PC-3 (cell line): ENCODE data around the gene IFNL1. TPM values are rescaled to one million over a fixed set of nuclear protein-coding genes. Genes with fewer than 3 reads are reported as not detected.

Experiments used
- ATAC-seq: fragments of 200-7000 bp; cut with Tn5 transposase; 2 replicates; pipeline ENCODE4 v1.9.1; 2020; ENCODE audit warnings: mild to moderate bottlenecking, moderate library complexity
- BruUV-seq: library from RNA; stranded (reverse); fragments of 400-500 nt; replicated peaks from 2 replicates; lab custom pipeline; 2021; lab: Mats Ljungman, UMichigan
- CTCF ChIA-PET: fragments of 300-600 bp; sonication (Branson Sonifier 250); formaldehyde crosslinking; loops from one replicate; lab custom pipeline; 2022; ENCODE audit warnings: antibody characterized with exemption; lab: Charles Lee
- POLR2A ChIA-PET: fragments of 300-600 bp; sonication (Branson Sonifier 250); formaldehyde crosslinking; loops from one replicate; lab custom pipeline; 2022; ENCODE audit warnings: antibody characterized with exemption; ENCODE audit not compliant: unreplicated experiment; lab: Charles Lee
- DNase-seq: peaks from one replicate; pipeline ENCODE4 v3.0.0-alpha.2; 2015
- H2AFZ ChIP-seq: fragments of 300-600 bp; sonication (generic); 2 replicates; pipeline ENCODE4 v1.6.0; 2016; ENCODE audit warnings: antibody characterized with exemption, low read length
- H3F3A ChIP-seq: fragments of 300-600 bp; sonication (generic); one replicate; pipeline ENCODE4 v1.6.0; 2017; ENCODE audit warnings: antibody characterized with exemption, low read length, control low read depth, mild to moderate bottlenecking; ENCODE audit not compliant: unreplicated experiment
- H3K27ac ChIP-seq: fragments of 300-600 bp; sonication (generic); 2 replicates; pipeline ENCODE4 v1.5.1; 2016; ENCODE audit warnings: mild to moderate bottlenecking, low read length
- H3K27me3 ChIP-seq: fragments of 300-600 bp; sonication (generic); 2 replicates; pipeline ENCODE4 v1.6.1; 2016; ENCODE audit warnings: low read length, mixed read lengths
- H3K36me3 ChIP-seq: fragments of 300-600 bp; sonication (generic); 2 replicates; pipeline ENCODE4 v1.6.1; 2016; ENCODE audit warnings: low read depth, mixed run types, low read length, mixed read lengths
- H3K4me1 ChIP-seq: fragments of 300-600 bp; sonication (generic); 2 replicates; pipeline ENCODE4 v1.5.1; 2016; ENCODE audit warnings: low read length; ENCODE audit not compliant: insufficient read depth
- H3K4me2 ChIP-seq: fragments of 300-600 bp; sonication (generic); 2 replicates; pipeline ENCODE4 v1.6.0; 2016; ENCODE audit warnings: low read length
- H3K4me3 ChIP-seq: fragments of 300-600 bp; sonication (generic); 2 replicates; pipeline ENCODE4 v1.5.1; 2016; ENCODE audit warnings: mild to moderate bottlenecking, low read length, mixed read lengths
- H3K79me2 ChIP-seq: fragments of 300-600 bp; sonication (generic); 2 replicates; pipeline ENCODE4 v1.6.1; 2017; ENCODE audit warnings: low read length, mixed read lengths
- H3K9ac ChIP-seq: fragments of 300-600 bp; sonication (generic); 2 replicates; pipeline ENCODE4 v1.6.0; 2016; ENCODE audit warnings: mild to moderate bottlenecking, low read length
- H3K9me2 ChIP-seq: fragments of 300-600 bp; sonication (generic); replicated peaks from 2 replicates; pipeline ENCODE4 v1.6.1; 2016; ENCODE audit warnings: mixed run types, low read length, mixed read lengths
- H3K9me3 ChIP-seq: fragments of 300-600 bp; sonication (generic); 2 replicates; pipeline ENCODE4 v1.6.1; 2016; ENCODE audit warnings: low read length, mixed read lengths
- H4K20me1 ChIP-seq: fragments of 300-600 bp; sonication (generic); 2 replicates; pipeline ENCODE4 v1.6.1; 2016; ENCODE audit warnings: low read length, mixed read lengths
- EZH2 ChIP-seq: fragments of 300-600 bp; sonication (generic); IDR thresholded peaks from one replicate; pipeline ENCODE4 v1.6.1; 2017; ENCODE audit warnings: antibody characterized with exemption, mild to moderate bottlenecking, low read length; ENCODE audit not compliant: unreplicated experiment
- EZH2phosphoT487 ChIP-seq: fragments of 300-600 bp; sonication (generic); IDR thresholded peaks from 2 replicates; pipeline ENCODE4 v1.6.1; 2018; ENCODE audit warnings: mild to moderate bottlenecking, antibody characterized with exemption, low read length, borderline replicate concordance
- intact Hi-C: fragments of 100-400 bp; cut with micrococcal nuclease; formaldehyde crosslinking; loops from 2 replicates; pipeline ENCODE4 v1.9.0; 2023
- total RNA-seq: library from RNA; depleted of rRNA; stranded (reverse); fragments of >200 nt; gene quantifications from 2 replicates; pipeline ENCODE4 v1.2.3, GENCODE V29; 2014
- TF ChIP-seq, protein P1 (sequence below): fragments of 300-600 bp; sonication (generic); conservative IDR thresholded peaks from 2 replicates; pipeline ENCODE4 v1.5.1; 2017; ENCODE audit warnings: antibody characterized with exemption, low read depth, mild to moderate bottlenecking, low read length

The IFNL1 gene
- total RNA-seq, 1 experiment from 2014 or later = not detected

DNA sequence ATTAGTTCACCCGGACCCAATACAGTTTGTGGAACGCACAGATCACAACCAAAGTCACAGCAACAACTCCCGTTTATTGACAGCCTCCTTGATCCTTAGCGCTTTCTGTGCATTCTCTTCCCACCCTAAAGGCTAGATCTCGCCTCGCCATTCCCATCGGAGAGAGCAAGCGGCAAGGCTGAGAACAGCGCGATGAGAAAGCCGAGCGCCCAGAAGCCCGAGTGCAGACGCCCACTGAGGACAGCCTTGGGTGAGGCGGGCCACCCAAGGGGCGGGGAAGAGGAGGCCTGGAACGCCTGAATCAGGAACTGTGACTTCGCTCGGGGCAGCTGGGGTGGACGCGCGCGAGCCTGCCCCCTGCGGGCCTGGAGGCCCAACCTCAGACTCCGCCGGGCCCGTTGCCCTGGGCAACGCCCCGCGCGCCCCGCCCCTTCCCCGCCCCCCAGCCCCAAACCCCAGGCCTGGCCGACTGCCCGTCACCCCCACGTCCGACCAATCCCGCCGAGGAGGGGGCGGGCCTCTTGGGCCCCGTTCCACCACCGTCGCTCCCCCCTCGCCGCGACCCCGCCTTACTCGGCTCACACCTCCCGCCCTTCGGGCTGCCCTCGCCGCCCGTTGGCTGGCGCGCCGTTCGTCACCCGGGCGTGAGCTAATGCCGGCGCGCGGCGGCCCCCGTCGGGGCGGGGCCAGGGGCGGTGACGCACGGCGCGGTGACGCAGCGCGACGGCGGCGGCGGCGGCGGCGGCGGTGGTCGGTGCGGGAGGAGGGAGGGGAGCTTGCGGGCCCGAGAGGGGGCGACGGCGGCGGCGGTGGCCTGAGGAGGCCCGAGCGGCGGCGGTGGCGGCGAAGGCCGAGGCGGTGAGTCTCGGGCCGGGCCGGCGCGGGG lies 45.8 kb downstream of the IFNL1 start, which contains the start of gene SAMD4B:
Gene SAMD4B (plus strand): TSS at position 703 of the 886 bp plus-strand sequence. CDS start 14,473 bp downstream, outside the sequence.
- Histone ChIP-seq H4K20me1 (no peaks in the 10 kb centered on the region), H3K79me2 (peaks cover 47% of the 10 kb centered on the region), H3K9me3 (no peaks in the 10 kb centered on the region), H3K4me2 (peak within 1 kb of the TSS; percentile 91), H2AFZ (peak within 1 kb of the TSS; percentile 89), H3K36me3 (no peaks in the 10 kb centered on the region; the same call in 1 of the 2 replicates), H3K27me3 (no peaks in the 10 kb centered on the region), H3F3A (no peaks in the 10 kb centered on the region), H3K9me2 (no peaks in the 10 kb centered on the region), H3K4me3 (peak within 1 kb of the TSS; percentile 79), H3K4me1 (peaks cover 12% of the 10 kb centered on the region), H3K27ac (no peak within 1 kb of the TSS), H3K9ac (peak within 1 kb of the TSS; percentile 90)
- TSS peak; percentile 76 for BruUV-seq
- DNase-seq = peak; percentile 94
- POLR2A ChIA-PET = interaction anchor here (0.6 to 0.7 kb wide), 3 partner anchors 56 to 349 kb away, joined by 3 to 4 read pairs (median 3); no protein-coding TSS in a partner anchor
- TF ChIP-seq, protein P1, sequence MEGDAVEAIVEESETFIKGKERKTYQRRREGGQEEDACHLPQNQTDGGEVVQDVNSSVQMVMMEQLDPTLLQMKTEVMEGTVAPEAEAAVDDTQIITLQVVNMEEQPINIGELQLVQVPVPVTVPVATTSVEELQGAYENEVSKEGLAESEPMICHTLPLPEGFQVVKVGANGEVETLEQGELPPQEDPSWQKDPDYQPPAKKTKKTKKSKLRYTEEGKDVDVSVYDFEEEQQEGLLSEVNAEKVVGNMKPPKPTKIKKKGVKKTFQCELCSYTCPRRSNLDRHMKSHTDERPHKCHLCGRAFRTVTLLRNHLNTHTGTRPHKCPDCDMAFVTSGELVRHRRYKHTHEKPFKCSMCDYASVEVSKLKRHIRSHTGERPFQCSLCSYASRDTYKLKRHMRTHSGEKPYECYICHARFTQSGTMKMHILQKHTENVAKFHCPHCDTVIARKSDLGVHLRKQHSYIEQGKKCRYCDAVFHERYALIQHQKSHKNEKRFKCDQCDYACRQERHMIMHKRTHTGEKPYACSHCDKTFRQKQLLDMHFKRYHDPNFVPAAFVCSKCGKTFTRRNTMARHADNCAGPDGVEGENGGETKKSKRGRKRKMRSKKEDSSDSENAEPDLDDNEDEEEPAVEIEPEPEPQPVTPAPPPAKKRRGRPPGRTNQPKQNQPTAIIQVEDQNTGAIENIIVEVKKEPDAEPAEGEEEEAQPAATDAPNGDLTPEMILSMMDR = peak; percentile 41
- no peak for TF ChIP-seq EZH2phosphoT487
- ATAC-seq = peak; percentile 89
- CTCF ChIA-PET = no interaction called here
- intact Hi-C loops = no loop called here

DNA sequence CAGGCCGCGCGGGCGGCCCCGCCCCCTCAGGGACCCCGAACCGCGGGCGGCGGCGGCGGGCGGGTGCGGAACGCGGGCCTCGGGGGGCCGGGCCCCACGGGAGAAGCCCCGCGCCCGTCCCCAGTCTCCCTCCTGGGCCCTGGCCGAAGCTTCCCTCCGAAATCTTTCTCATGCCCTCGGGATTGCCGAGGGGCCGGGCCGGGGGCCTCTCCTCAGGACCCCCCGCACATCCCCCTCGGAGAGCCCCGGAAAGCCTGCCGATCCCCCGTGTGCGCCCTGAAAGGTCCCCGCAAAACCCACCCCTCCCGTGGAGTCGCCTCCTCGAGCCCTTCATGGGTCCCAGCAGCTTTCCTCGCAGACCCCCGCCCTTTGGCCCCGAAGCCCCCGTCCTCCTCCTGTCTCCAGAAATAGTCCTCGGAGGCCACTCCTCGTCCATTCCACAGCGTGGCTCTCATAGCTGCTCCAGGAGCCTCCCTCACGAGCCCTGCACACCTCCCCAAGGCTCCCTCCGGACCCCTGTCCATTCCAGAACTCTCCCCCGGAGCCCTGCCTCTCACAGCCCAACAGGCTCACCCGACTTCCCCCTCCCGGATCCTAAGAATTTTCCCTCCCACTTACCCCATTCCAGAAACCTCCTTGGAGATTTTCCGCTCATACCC lies 46.6 kb downstream of the IFNL1 start:
- no peaks in the 10 kb centered on the region for H3K9me3 ChIP-seq
- H3K4me3 ChIP-seq = peak overlapping the region; percentile 79
- no peak overlapping the region for H2AFZ ChIP-seq
- no peaks in the 10 kb centered on the region for H3K9me2 ChIP-seq
- peak overlapping the region; percentile 91 for H3K4me2 ChIP-seq
- H4K20me1 ChIP-seq = no peaks in the 10 kb centered on the region
- ATAC-seq (no peak), DNase-seq (no peak)
- CTCF ChIA-PET = interaction anchor here (0.7 kb wide), 1 partner anchor 628 kb away, joined by 3 read pairs; no protein-coding TSS in a partner anchor
- POLR2A ChIA-PET = interaction anchor here (0.6 to 0.7 kb wide), 3 partner anchors 55 to 349 kb away, joined by 3 to 4 read pairs (median 3); no protein-coding TSS in a partner anchor
- no peaks in the 10 kb centered on the region for H3K27me3 ChIP-seq
- H3K36me3 ChIP-seq = no peaks in the 10 kb centered on the region; the same call in 1 of the 2 replicates
- peaks cover 51% of the 10 kb centered on the region for H3K79me2 ChIP-seq
- H3K9ac ChIP-seq = peak overlapping the region; percentile 90
- intact Hi-C loops = no loop called here
- no peaks in the 10 kb centered on the region for H3F3A ChIP-seq
- peaks cover 12% of the 10 kb centered on the region for H3K4me1 ChIP-seq
- H3K27ac ChIP-seq = no peak overlapping the region
- TF ChIP-seq EZH2phosphoT487 = no peak
- TF ChIP-seq EZH2 = no peak
- TF ChIP-seq, protein P1 = no peak
- BruUV-seq = no TSS peak
